Cerebellar cortex (tissue), 1 donor: ENCODE results near the gene MVP.
"Not testable (repeated sequence)": the region's sequence is repeated elsewhere in the genome, so short reads cannot be mapped to it uniquely, and the experiment has no call there.

ENCODE experiments used
- DNase-seq: peaks from one replicate; pipeline ENCODE4 v3.0.0-alpha.2; 2015; ENCODE audit warnings: low spot score

MVP gene

GRCh38 chr16:29875206-29875605, 54.9 kb downstream of the MVP start:
- DNase-seq, result no peak

GRCh38 chr16:29876217-29876593, 55.9 kb downstream of the MVP start:
- no peak for DNase-seq

GRCh38 chr16:29876594-29877249, 56.5 kb downstream of the MVP start:
- no peak for DNase-seq

GRCh38 chr16:29877266-29877961, 57.2 kb downstream of the MVP start:
- peak; percentile 85 for DNase-seq

DNA sequence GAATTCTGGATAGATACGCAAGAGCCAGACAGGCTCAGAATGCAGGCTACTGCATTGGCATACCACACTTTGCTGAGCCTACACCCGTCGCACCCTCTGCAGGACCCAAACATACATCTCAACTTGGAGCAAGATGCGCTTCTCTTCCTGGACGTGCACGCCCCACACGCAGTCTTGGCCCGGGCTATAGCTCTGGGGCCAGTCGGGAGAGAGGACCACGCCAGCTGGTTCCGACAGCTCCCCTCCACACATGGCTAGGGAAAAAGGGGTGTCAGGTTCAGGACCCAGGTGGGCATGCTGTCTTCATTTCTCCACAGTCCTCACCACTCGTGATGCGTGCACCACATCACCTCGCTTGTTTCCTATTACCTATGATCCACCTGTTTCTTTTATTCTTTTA, 57.9 kb downstream of the MVP start:
- no peak for DNase-seq

- DNase-seq, result no peak
These were observed 60.8 kb downstream of the MVP start for GRCh38 chr16:29881050-29881449.

DNA sequence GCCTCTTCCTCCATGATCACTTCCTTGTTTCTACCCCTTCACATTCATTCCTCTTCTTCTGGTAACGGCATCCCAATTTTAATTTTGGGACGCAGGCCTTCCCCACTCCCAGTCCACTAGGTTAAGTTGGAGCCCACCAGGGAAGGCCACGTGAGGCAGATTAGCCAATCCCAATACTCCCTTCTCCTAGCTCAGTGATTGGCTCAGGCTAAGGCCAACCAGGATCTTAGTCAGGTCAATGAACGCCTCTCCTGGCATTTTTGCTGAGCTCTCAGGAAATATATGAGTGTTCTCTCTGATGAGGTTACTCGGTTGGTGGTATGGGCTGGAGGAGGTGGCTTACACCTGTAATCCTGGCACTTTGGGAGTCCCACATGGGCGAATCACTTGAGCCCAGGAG, 63.7 kb downstream of the MVP start:
- no peak for DNase-seq

GRCh38 chr16:29889372-29889771, 69.1 kb downstream of the MVP start:
- not testable (repeated sequence) for DNase-seq

GRCh38 chr16:29891525-29892457, 71.5 kb downstream of the MVP start:
- no peak for DNase-seq

DNA sequence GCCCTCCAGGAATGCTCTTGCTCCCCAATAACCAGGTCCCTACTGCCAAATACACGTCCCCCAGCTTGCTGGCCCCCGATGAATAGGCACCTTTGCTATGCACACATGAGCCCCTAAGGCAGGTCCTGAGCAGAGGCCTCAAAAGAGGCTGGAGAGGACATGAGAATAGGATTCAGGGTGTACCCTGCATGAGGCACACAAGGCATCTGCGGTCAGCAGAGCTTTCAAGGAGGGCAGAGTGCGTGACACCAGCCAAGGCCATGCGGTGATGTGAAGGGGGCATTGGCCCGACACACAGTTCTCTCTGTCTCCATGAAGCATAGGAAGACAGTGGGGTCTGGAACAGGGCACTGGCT, 72.2 kb downstream of the MVP start:
- DNase-seq, result no peak

GRCh38 chr16:29893553-29893952, 73.3 kb downstream of the MVP start:
- DNase-seq, result no peak

DNA sequence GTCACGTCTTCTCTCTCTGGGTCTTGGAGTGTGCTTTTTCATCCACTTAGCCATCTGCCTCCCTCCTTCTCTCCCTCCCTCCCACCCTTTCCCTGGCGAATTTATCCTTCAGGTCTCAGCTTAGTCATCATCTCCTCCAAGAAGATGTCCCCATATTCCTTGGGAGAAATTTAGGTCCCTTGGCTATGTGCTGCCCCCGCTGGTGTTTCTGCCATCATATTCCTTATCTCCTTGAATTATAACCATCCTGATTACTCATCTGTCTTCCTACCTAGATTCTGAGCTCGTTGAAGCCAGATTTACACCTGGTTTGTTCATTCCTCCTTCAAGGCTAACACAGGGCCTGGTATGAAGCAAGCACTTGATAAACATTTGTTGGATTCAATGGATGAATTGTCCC, 74.1 kb downstream of the MVP start:
- DNase-seq, result no peak

GRCh38 chr16:29896841-29897240, 76.6 kb downstream of the MVP start:
- no peak for DNase-seq

DNA sequence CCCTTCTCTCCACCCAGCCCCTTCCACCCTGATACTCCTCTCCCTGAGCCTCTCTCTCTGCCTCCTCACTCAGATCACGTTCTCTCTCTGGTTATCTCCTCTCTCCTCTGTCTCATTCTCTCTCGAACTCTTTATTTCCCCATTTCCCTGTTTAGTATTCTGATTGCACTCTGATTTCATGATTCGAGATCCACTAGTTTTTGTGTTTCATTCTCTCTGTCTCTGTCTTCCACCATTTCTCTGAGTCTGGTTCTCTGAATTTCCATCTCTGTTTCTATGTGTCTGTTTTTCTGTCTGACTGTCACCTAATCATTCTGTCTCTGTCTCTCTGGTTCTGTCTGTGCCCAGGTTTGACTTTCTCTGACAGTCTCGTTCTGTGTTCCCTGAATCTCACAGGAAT, 77.1 kb downstream of the MVP start:
- no peak for DNase-seq
